Endodermal cell (in vitro differentiated cells): ENCODE data around the gene MRPL14. TPM values are rescaled to one million over a fixed set of nuclear protein-coding genes. Genes with fewer than 3 reads are reported as not detected.

ENCODE experiments used
- DNase-seq: peaks from one replicate; pipeline ENCODE4 v3.0.0-alpha.2; 2017
- H3K27ac ChIP-seq: 2 replicates; pipeline ENCODE4 v1.5.1; 2013; ENCODE audit warnings: mild to moderate bottlenecking, low read depth, low read length, moderate library complexity
- H3K27me3 ChIP-seq: 2 replicates; pipeline ENCODE4 v1.6.1; 2013; ENCODE audit warnings: mild to moderate bottlenecking, low read length, moderate library complexity; ENCODE audit not compliant: insufficient read depth, control insufficient read depth, poor library complexity, severe bottlenecking
- H3K36me3 ChIP-seq: 2 replicates; pipeline ENCODE4 v1.7.0; 2013; ENCODE audit warnings: mild to moderate bottlenecking, low read length, moderate library complexity; ENCODE audit not compliant: control insufficient read depth, insufficient read depth
- H3K4me1 ChIP-seq: one replicate; pipeline ENCODE4 v1.7.0; 2013; ENCODE audit warnings: low read length; ENCODE audit not compliant: control insufficient read depth, insufficient read depth
- H3K4me3 ChIP-seq: 2 replicates; pipeline ENCODE4 v1.5.1; 2013; ENCODE audit warnings: mild to moderate bottlenecking, low read length, moderate library complexity
- H3K9ac ChIP-seq: 2 replicates; pipeline ENCODE4 v1.6.1; 2013; ENCODE audit warnings: mild to moderate bottlenecking, low read length, moderate library complexity; ENCODE audit not compliant: poor library complexity, severe bottlenecking; ENCODE audit errors: extremely low read depth
- H3K9me3 ChIP-seq: 2 replicates; pipeline ENCODE4 v1.6.1; 2013; ENCODE audit warnings: mild to moderate bottlenecking, low read length, moderate library complexity; ENCODE audit not compliant: control insufficient read depth
- H3K27ac Mint-ChIP-seq: 2 replicates; pipeline ENCODE4 v1.8.0; 2020; ENCODE audit warnings: mixed read lengths
- H3K27me3 Mint-ChIP-seq: 2 replicates; pipeline ENCODE4 v1.8.0; 2021; ENCODE audit warnings: mild to moderate bottlenecking, mixed read lengths; ENCODE audit not compliant: insufficient read depth
- H3K36me3 Mint-ChIP-seq: 2 replicates; pipeline ENCODE4 v1.8.0; 2020; ENCODE audit warnings: low read depth, mixed read lengths
- H3K4me1 Mint-ChIP-seq: 2 replicates; pipeline ENCODE4 v1.8.0; 2020; ENCODE audit warnings: mixed read lengths
- H3K4me3 Mint-ChIP-seq: 2 replicates; pipeline ENCODE4 v1.8.0; 2020; ENCODE audit warnings: mild to moderate bottlenecking, moderate library complexity, mixed read lengths
- H3K9me3 Mint-ChIP-seq: 2 replicates; pipeline ENCODE4 v1.8.0; 2020; ENCODE audit warnings: mild to moderate bottlenecking, mixed read lengths
- WGBS, 2 experiments: methylation state at CpG; one replicate each; pipeline versions ENCODE4 v1.1.5 to v1.1.7; 2013; ENCODE audit warnings: missing lambda C conversion rate in 2 of 2, mixed read lengths in 1 of 2; ENCODE audit not compliant: insufficient coverage in 1 of 2, insufficient read length in 1 of 2; 5-methylcytosine and 5-hydroxymethylcytosine counted together
- total RNA-seq, 2 donors: library from RNA; stranded (reverse); fragmentation: NEBNext Ultra II Directional in 1 of 2; extraction: Animal tissue kit (Norgen Biotek cat#: 25700) in 1 of 2; gene quantifications; 2 replicates in 1 of 2; 3 replicates in 1 of 2; pipeline ENCODE4 v1.2.1, GENCODE V29; 2021
- TF ChIP-seq, protein P1 (sequence below): fragments of 200-600 bp; sonication (generic); conservative IDR thresholded peaks from 2 replicates; pipeline ENCODE4 v1.5.0; 2021; ENCODE audit warnings: antibody characterized with exemption, mild to moderate bottlenecking

MRPL14 gene
- total RNA-seq, 2 donors from 2014 or later, result 66.5 to 69.6 TPM

DNA sequence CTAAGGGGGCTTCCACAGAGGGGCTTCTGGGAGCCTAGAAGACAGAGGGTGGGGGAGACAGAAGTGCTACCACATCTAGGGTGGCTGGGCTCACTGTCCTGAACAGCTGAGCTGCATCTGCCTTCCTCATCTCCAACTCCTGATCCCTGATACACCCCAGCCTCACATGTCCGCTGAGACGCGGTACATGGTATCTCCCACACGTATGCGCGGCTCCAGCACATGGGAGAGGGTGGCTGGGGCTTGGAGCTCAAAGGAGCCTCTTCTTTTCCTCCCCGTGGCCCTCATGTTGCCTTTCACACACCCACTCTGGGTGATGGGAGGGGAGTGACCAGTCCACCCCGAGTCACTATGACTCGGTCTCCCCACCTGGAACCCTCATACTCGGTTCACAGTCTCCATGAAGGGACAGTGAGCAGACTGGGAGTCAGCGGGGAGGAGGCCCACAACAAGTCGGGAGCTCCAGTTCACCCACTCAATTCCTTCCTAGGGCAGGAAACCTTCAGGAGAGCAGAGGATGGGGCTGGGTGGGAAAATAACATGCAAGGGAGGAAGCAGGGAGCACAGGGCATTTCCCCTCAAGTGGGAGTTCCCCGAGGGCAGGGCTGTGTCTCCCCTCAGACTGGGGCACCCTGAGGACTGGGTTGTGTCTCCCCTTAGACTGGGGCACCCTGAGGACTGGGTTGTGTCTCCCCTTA, 61.7 kb downstream of the MRPL14 start:
- Mint-ChIP-seq H3K4me3 (no peak overlapping the region), H3K36me3 (no peaks in the 10 kb centered on the region), H3K27ac (no peak overlapping the region), H3K4me1 (peaks cover 34% of the 10 kb centered on the region), H3K9me3 (no peaks in the 10 kb centered on the region), H3K27me3 (no peaks in the 10 kb centered on the region)
- TF ChIP-seq, protein P1, sequence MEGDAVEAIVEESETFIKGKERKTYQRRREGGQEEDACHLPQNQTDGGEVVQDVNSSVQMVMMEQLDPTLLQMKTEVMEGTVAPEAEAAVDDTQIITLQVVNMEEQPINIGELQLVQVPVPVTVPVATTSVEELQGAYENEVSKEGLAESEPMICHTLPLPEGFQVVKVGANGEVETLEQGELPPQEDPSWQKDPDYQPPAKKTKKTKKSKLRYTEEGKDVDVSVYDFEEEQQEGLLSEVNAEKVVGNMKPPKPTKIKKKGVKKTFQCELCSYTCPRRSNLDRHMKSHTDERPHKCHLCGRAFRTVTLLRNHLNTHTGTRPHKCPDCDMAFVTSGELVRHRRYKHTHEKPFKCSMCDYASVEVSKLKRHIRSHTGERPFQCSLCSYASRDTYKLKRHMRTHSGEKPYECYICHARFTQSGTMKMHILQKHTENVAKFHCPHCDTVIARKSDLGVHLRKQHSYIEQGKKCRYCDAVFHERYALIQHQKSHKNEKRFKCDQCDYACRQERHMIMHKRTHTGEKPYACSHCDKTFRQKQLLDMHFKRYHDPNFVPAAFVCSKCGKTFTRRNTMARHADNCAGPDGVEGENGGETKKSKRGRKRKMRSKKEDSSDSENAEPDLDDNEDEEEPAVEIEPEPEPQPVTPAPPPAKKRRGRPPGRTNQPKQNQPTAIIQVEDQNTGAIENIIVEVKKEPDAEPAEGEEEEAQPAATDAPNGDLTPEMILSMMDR, result no peak
- WGBS, 2 experiments, result 80 to 94% methylated on average over 5 to 13 of the region's 13 CpGs
- Histone ChIP-seq H3K27me3 (no peaks in the 10 kb centered on the region), H3K4me1 (peaks cover 13% of the 10 kb centered on the region), H3K27ac (no peak overlapping the region), H3K36me3 (no peaks in the 10 kb centered on the region), H3K9me3 (no peaks in the 10 kb centered on the region), H3K4me3 (no peak overlapping the region), H3K9ac (no peak overlapping the region)
- DNase-seq, result no peak

DNA sequence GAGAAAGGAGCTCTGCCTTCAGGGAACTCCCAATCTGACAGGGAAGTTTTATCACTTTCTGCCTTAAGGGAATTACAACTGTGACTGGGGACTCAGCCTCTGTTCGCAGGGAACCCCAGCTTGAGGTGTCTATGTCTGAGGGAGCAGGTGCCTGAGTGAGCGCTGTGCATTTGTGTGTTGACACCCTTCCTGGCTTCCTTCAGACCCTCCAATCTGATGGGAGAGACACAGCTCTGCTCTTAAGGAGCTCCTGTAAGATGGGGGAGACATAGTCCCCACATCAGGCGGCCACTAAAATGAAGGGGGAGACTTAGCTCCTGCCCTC, 62.3 kb downstream of the MRPL14 start:
- H3K4me3 Mint-ChIP-seq, result no peak overlapping the region
- peaks cover 3% of the 10 kb centered on the region for H3K9me3 Mint-ChIP-seq

DNA sequence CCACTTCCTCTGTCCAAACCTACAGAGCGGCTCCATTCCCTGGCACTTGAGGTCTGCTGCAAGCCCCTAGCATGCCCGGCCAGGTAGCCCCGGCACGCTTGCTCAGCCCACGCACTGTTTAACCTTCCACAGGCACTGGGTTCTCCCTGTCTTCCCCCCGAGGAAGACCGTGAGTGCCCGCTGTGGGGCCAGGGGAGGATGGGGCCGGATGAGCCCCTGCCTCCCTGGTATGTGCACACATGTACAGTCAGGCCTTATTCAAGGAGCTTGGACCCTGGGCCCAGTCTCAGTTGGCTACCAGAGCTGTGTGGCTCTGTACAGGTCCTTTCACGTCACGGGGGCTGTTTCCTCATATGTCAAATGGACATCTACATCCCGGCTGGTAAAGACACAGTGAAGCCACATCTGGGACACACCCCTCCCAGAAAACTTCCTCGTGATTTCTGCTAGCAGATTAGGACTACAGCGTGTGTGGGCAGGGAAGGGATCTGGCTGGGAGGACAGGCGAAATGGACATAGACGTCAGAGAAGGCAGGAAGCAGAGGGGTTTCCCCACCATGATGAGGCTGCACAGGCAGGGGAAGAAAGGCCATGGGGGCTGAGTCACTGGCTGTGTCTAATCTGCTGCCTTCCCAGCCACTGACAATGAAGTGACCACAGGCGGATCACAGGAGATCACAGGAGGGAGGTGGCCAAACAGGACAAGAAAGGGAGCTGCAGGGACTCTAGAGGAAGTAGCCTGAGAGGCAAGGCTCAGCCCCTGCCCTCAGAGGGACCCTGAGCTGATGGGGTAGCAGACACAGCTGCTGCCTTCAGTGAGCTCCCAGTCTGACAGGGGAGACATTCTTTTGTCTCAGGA, 62.9 kb downstream of the MRPL14 start:
- peaks cover 8% of the 10 kb centered on the region for H3K9me3 ChIP-seq
- Mint-ChIP-seq H3K9me3 (peaks cover 8% of the 10 kb centered on the region), H3K4me3 (no peak overlapping the region), H3K27me3 (peaks cover 1% of the 10 kb centered on the region), H3K27ac (peak overlapping the region; percentile 11), H3K36me3 (no peaks in the 10 kb centered on the region), H3K4me1 (peaks cover 24% of the 10 kb centered on the region)
- 85 to 88% methylated on average over 16 to 17 of the region's 17 CpGs for WGBS, 2 experiments
- peaks cover 13% of the 10 kb centered on the region for H3K4me1 ChIP-seq
- H3K4me3 ChIP-seq, result no peak overlapping the region
- no peak overlapping the region for H3K9ac ChIP-seq
- H3K27me3 ChIP-seq, result no peaks in the 10 kb centered on the region
- H3K36me3 ChIP-seq, result no peaks in the 10 kb centered on the region
- H3K27ac ChIP-seq, result no peak overlapping the region
- no peak for DNase-seq
- TF ChIP-seq, protein P1, result no peak

More for the DNA sequence above, 62.3 kb downstream of the MRPL14 start:
- peak overlapping the region; percentile 11 for H3K27ac Mint-ChIP-seq
- TF ChIP-seq, protein P1, result no peak
- DNase-seq, result no peak
- WGBS, 2 experiments, result 87 to 100% methylated on average over 2 to 3 of the region's 3 CpGs
- H3K36me3 ChIP-seq, result no peaks in the 10 kb centered on the region
- peaks cover 30% of the 10 kb centered on the region for H3K4me1 Mint-ChIP-seq
- H3K9me3 ChIP-seq, result peaks cover 2% of the 10 kb centered on the region
- H3K36me3 Mint-ChIP-seq, result no peaks in the 10 kb centered on the region
- H3K4me1 ChIP-seq, result peaks cover 13% of the 10 kb centered on the region
- no peaks in the 10 kb centered on the region for H3K27me3 ChIP-seq
- no peak overlapping the region for H3K9ac ChIP-seq
- no peak overlapping the region for H3K27ac ChIP-seq
- peaks cover 1% of the 10 kb centered on the region for H3K27me3 Mint-ChIP-seq
- no peak overlapping the region for H3K4me3 ChIP-seq
